H9 (cell line): ENCODE measurements around the gene NRXN3. TPM values are rescaled to one million over a fixed set of nuclear protein-coding genes. Genes with fewer than 3 reads are reported as not detected.

Source experiments
- DNase-seq: peaks from one replicate; pipeline ENCODE4 v3.0.0-alpha.2; 2017
- H2AFZ ChIP-seq: one replicate; pipeline ENCODE4 v1.6.1; 2013; ENCODE audit warnings: mild to moderate bottlenecking, low read length, control low read depth, moderate library complexity
- H2AK5ac ChIP-seq: 2 replicates; pipeline ENCODE4 v1.6.1; 2013; ENCODE audit warnings: low read length, control low read depth, mixed read lengths; ENCODE audit not compliant: insufficient read length
- H2BK120ac ChIP-seq: one replicate; pipeline ENCODE4 v1.6.1; 2013; ENCODE audit warnings: low read depth, mild to moderate bottlenecking, low read length, control low read depth, inconsistent platforms; ENCODE audit not compliant: poor library complexity, severe bottlenecking
- H2BK12ac ChIP-seq: 2 replicates; pipeline ENCODE4 v1.6.1; 2013; ENCODE audit warnings: low read length, control low read depth, mixed read lengths, low read depth; ENCODE audit not compliant: insufficient read length
- H2BK15ac ChIP-seq: 2 replicates; pipeline ENCODE4 v1.6.1; 2013; ENCODE audit warnings: low read depth, low read length, control low read depth
- H2BK20ac ChIP-seq: one replicate; pipeline ENCODE4 v1.6.1; 2013; ENCODE audit warnings: low read depth, mild to moderate bottlenecking, low read length, control low read depth, inconsistent platforms; ENCODE audit not compliant: poor library complexity, severe bottlenecking
- H2BK5ac ChIP-seq: 2 replicates; pipeline ENCODE4 v1.6.1; 2013; ENCODE audit warnings: low read length, control low read depth, mixed read lengths; ENCODE audit not compliant: insufficient read length
- H3K14ac ChIP-seq: 2 replicates; pipeline ENCODE4 v1.6.1; 2013; ENCODE audit warnings: low read length, control low read depth; ENCODE audit not compliant: insufficient read depth
- H3K18ac ChIP-seq: 2 replicates; pipeline ENCODE4 v1.6.1; 2013; ENCODE audit warnings: low read depth, mild to moderate bottlenecking, mixed read lengths, low read length, control low read depth; ENCODE audit not compliant: insufficient read length
- H3K23ac ChIP-seq: 2 replicates; pipeline ENCODE4 v1.6.1; 2013; ENCODE audit warnings: low read length, control low read depth, mixed read lengths, low read depth; ENCODE audit not compliant: insufficient read length
- H3K23me2 ChIP-seq: 2 replicates; pipeline ENCODE4 v1.6.1; 2013; ENCODE audit warnings: low read depth, mild to moderate bottlenecking, mixed read lengths, low read length, control low read depth; ENCODE audit not compliant: insufficient read length, poor library complexity, severe bottlenecking
- H3K27ac ChIP-seq: 2 replicates; pipeline ENCODE4 v1.5.1; 2013; ENCODE audit warnings: low read length, control low read depth, mixed read lengths, low read depth; ENCODE audit not compliant: insufficient read length
- H3K27me3 ChIP-seq: 2 replicates; pipeline ENCODE4 v1.6.1; 2013; ENCODE audit warnings: low read length, control low read depth, inconsistent platforms; ENCODE audit not compliant: insufficient read depth
- H3K4ac ChIP-seq: 2 replicates; pipeline ENCODE4 v1.6.1; 2013; ENCODE audit warnings: low read depth, mild to moderate bottlenecking, control low read depth, inconsistent platforms, low read length, moderate library complexity
- H3K4me1 ChIP-seq: 2 replicates; pipeline ENCODE4 v1.6.1; 2013; ENCODE audit warnings: low read length, control low read depth, inconsistent platforms; ENCODE audit not compliant: insufficient read depth
- H3K4me2 ChIP-seq: 2 replicates; pipeline ENCODE4 v1.6.1; 2013; ENCODE audit warnings: low read length, control low read depth, mixed read lengths; ENCODE audit not compliant: insufficient read length, insufficient read depth
- H3K56ac ChIP-seq: 2 replicates; pipeline ENCODE4 v1.6.1; 2013; ENCODE audit warnings: low read depth, mild to moderate bottlenecking, mixed read lengths, low read length, control low read depth; ENCODE audit not compliant: insufficient read length
- H3K79me1 ChIP-seq: 2 replicates; pipeline ENCODE4 v1.6.1; 2013; ENCODE audit warnings: low read depth, mild to moderate bottlenecking, moderate library complexity, low read length, control low read depth, inconsistent platforms; ENCODE audit not compliant: insufficient read depth, poor library complexity, severe bottlenecking
- H3K79me2 ChIP-seq: 2 replicates; pipeline ENCODE4 v1.6.1; 2013; ENCODE audit warnings: low read length, control low read depth, inconsistent platforms; ENCODE audit not compliant: insufficient read depth
- H3K9ac ChIP-seq: 2 replicates; pipeline ENCODE4 v1.6.1; 2013; ENCODE audit warnings: low read length, control low read depth, mixed read lengths; ENCODE audit not compliant: insufficient read length; ENCODE audit errors: extremely low read depth
- H3K9me3 ChIP-seq: one replicate; pipeline ENCODE4 v1.6.1; 2013; ENCODE audit warnings: low read depth, low read length, inconsistent platforms; ENCODE audit not compliant: control insufficient read depth
- H3T11ph ChIP-seq: one replicate; pipeline ENCODE4 v1.6.1; 2013; ENCODE audit warnings: mild to moderate bottlenecking, low read length, control low read depth, inconsistent platforms
- H4K20me1 ChIP-seq: one replicate; pipeline ENCODE4 v1.6.1; 2013; ENCODE audit not compliant: control insufficient read depth, insufficient read length, insufficient read depth
- H4K5ac ChIP-seq: 2 replicates; pipeline ENCODE4 v1.6.1; 2013; ENCODE audit warnings: low read depth, mild to moderate bottlenecking, mixed read lengths, low read length, control low read depth; ENCODE audit not compliant: insufficient read length
- H4K8ac ChIP-seq: replicated peaks from 2 replicates; pipeline ENCODE4 v1.6.1; 2013; ENCODE audit warnings: low read length, control low read depth, mixed read lengths, low read depth; ENCODE audit not compliant: insufficient read length
- H4K91ac ChIP-seq: 2 replicates; pipeline ENCODE4 v1.6.1; 2013; ENCODE audit warnings: low read depth, mild to moderate bottlenecking, moderate library complexity, mixed read lengths, low read length, control low read depth; ENCODE audit not compliant: insufficient read length
- H3K27ac Mint-ChIP-seq, 3 experiments: 2 replicates in 2 of 3; 3 replicates in 1 of 3; pipeline ENCODE4 v1.8.0; 2020 to 2021; ENCODE audit warnings: mixed read lengths in 3 of 3, mild to moderate bottlenecking in 1 of 3, moderate library complexity in 1 of 3
- H3K27me3 Mint-ChIP-seq: 2 replicates; pipeline ENCODE4 v1.8.0; 2021; ENCODE audit warnings: low read depth, mild to moderate bottlenecking, moderate library complexity, mixed read lengths
- H3K36me3 Mint-ChIP-seq, 3 experiments: 2 replicates in 2 of 3; 3 replicates in 1 of 3; pipeline ENCODE4 v1.8.0; 2020 to 2021; ENCODE audit warnings: low read depth in 3 of 3, mixed read lengths in 3 of 3; ENCODE audit not compliant: insufficient read depth in 1 of 3
- H3K4me1 Mint-ChIP-seq, 2 experiments: 2 replicates each; pipeline ENCODE4 v1.8.0; 2020; ENCODE audit warnings: mixed read lengths in 2 of 2
- H3K4me3 Mint-ChIP-seq, 2 experiments: 2 replicates in 1 of 2; 3 replicates in 1 of 2; pipeline ENCODE4 v1.8.0; 2020 to 2021; ENCODE audit warnings: mild to moderate bottlenecking in 2 of 2, mixed read lengths in 2 of 2, moderate library complexity in 1 of 2
- H3K9me3 Mint-ChIP-seq, 2 experiments: 2 replicates in 1 of 2; 3 replicates in 1 of 2; pipeline ENCODE4 v1.8.0; 2020; ENCODE audit warnings: mild to moderate bottlenecking in 2 of 2, mixed read lengths in 2 of 2, moderate library complexity in 1 of 2
- WGBS: extraction: QIAGEN DNeasy Blood & Tissue Kit; methylation state at CpG from one replicate; pipeline ENCODE4 v1.1.7; 2013; ENCODE audit warnings: missing lambda C conversion rate, low lambda C conversion rate, mixed read lengths; ENCODE audit not compliant: insufficient read length; ENCODE audit errors: extremely low coverage; 5-methylcytosine and 5-hydroxymethylcytosine counted together
- total RNA-seq: library from RNA; stranded (reverse); gene quantifications from 2 replicates; pipeline ENCODE4 v1.2.1, GENCODE V29; 2021
- TF ChIP-seq, protein P1 (sequence below): fragments of 200-600 bp; sonication (generic); conservative IDR thresholded peaks from 3 replicates; pipeline ENCODE4 v1.8.0; 2021; ENCODE audit warnings: antibody characterized with exemption, mild to moderate bottlenecking

The NRXN3 gene
- total RNA-seq, 1 experiment from 2014 or later = 1.8 TPM

DNA sequence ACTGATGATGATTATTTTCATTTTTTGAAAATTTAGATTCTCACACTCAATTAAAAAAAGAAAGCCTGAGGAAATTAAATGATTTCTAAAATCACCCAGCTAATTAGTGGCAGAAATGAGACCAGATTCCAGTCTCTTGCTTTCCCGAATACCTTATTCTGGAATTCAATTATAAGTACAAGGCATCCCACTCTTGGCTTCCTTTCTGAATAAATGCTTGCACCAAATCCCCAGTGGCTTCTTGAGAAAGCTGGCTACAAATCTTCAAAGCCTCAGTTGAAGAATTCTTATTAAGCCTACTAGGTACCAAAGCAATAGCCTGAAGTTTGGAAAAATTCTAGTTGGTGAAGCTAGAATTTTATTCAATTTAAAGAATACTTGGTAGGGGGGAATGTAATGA is 1564.5 kb downstream of the NRXN3 start:
- Histone ChIP-seq H3K79me2 (no peaks in the 10 kb centered on the region), H3K27ac (no peak overlapping the region), H2BK5ac (no peak overlapping the region), H2AFZ (no peak overlapping the region), H3K23ac (no peak overlapping the region), H3K4me1 (no peaks in the 10 kb centered on the region; the same call in 1 of the 2 replicates), H3T11ph (no peak overlapping the region), H2BK12ac (no peak overlapping the region), H3K4me2 (no peak overlapping the region), H3K9me3 (peaks cover 9% of the 10 kb centered on the region), H4K91ac (no peak overlapping the region), H2BK120ac (no peak overlapping the region), H2BK15ac (no peak overlapping the region), H2BK20ac (no peak overlapping the region), H4K5ac (no peak overlapping the region), H3K56ac (no peak overlapping the region), H3K23me2 (no peaks in the 10 kb centered on the region), H2AK5ac (no peak overlapping the region), H3K27me3 (no peaks in the 10 kb centered on the region), H3K9ac (no peak overlapping the region), H4K20me1 (no peaks in the 10 kb centered on the region), H3K18ac (no peak overlapping the region), H3K4ac (no peak overlapping the region), H3K14ac (no peak overlapping the region), H4K8ac (no peak overlapping the region), H3K79me1 (no peaks in the 10 kb centered on the region)
- no peak overlapping the region for H3K27ac Mint-ChIP-seq
- TF ChIP-seq, protein P1, sequence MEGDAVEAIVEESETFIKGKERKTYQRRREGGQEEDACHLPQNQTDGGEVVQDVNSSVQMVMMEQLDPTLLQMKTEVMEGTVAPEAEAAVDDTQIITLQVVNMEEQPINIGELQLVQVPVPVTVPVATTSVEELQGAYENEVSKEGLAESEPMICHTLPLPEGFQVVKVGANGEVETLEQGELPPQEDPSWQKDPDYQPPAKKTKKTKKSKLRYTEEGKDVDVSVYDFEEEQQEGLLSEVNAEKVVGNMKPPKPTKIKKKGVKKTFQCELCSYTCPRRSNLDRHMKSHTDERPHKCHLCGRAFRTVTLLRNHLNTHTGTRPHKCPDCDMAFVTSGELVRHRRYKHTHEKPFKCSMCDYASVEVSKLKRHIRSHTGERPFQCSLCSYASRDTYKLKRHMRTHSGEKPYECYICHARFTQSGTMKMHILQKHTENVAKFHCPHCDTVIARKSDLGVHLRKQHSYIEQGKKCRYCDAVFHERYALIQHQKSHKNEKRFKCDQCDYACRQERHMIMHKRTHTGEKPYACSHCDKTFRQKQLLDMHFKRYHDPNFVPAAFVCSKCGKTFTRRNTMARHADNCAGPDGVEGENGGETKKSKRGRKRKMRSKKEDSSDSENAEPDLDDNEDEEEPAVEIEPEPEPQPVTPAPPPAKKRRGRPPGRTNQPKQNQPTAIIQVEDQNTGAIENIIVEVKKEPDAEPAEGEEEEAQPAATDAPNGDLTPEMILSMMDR = no peak
- no peaks in the 10 kb centered on the region for H3K4me1 Mint-ChIP-seq
- peaks cover 11 to 25% (median 15%) of the 10 kb centered on the region in 3 experiments for H3K36me3 Mint-ChIP-seq
- H3K27me3 Mint-ChIP-seq = 0 out of 2 replicates have a peak, but pooled peaks cover 1% of the 10 kb centered on the region
- no CpG with 5 or more reads among the region's 1 CpG for WGBS
- H3K4me3 Mint-ChIP-seq = no peak overlapping the region
- no peak for DNase-seq
- peaks cover 19 to 30% of the 10 kb centered on the region in 2 experiments for H3K9me3 Mint-ChIP-seq
